ENCODE results near the gene NAV3.

GRCh38 chr12:77841521-77841920 is 10.8 kb downstream of the NAV3 start:
- TF ChIP-seq POLR2A (IDR thresholded peaks at IDR 0.05) (no peak), CTCF (IDR thresholded peaks at IDR 0.05) (no peak)

Measured in right lobe of liver (tissue), 4 donors.